GM19193 (cell line): ENCODE data around the gene OR10T2.

Experiments
- POLR2A ChIP-seq: IDR thresholded peaks from 4 replicates; pipeline ENCODE4 v1.6.1; 2011; ENCODE audit not compliant: insufficient read depth, insufficient read length; ENCODE audit errors: extremely low read depth

OR10T2 gene, protein sequence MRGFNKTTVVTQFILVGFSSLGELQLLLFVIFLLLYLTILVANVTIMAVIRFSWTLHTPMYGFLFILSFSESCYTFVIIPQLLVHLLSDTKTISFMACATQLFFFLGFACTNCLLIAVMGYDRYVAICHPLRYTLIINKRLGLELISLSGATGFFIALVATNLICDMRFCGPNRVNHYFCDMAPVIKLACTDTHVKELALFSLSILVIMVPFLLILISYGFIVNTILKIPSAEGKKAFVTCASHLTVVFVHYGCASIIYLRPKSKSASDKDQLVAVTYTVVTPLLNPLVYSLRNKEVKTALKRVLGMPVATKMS

DNA sequence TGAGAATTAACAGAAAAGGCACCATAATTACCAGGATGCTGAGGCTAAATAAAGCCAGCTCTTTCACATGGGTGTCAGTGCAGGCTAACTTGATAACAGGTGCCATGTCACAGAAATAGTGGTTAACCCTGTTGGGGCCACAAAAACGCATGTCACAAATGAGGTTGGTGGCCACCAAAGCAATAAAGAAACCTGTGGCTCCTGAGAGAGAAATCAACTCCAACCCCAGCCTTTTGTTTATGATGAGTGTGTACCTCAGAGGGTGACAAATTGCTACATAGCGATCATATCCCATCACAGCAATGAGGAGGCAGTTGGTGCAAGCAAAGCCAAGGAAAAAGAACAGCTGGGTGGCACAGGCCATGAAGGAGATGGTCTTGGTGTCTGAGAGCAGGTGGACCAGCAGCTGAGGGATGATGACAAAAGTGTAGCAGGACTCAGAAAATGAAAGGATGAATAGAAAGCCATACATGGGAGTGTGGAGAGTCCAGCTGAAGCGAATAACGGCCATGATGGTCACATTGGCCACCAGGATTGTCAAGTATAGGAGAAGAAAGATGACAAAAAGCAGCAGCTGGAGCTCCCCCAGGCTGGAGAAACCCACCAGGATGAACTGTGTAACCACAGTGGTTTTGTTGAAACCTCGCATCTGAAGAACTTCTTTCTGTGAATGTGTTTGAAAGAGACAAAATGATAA, at the start of gene OR10T2:
Gene OR10T2, minus strand, starts transcription at position 649 of the 697 bp plus-strand sequence. Its CDS starts 0 bp downstream, at position 649.
- no peak for TF ChIP-seq POLR2A

DNA sequence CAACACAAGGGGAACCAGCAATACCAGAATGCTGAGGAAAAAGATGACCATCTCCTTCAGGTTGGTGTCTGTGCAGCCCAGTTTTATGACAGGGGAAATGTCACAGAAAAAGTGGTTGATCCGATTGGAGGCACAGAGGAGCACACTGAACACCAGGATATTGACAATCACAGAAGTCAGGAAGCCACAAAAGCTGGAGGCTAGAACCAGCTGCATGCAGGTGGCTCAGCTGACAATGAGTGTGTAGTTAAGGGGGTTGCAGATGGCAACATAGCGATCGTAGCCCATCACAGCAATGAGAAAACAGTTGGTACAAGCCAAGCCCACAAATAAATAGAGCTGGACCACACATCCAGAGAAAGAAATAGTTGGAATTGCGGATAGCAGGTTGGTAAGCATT, 46.1 kb upstream of the OR10T2 start:
- no peak for TF ChIP-seq POLR2A

DNA sequence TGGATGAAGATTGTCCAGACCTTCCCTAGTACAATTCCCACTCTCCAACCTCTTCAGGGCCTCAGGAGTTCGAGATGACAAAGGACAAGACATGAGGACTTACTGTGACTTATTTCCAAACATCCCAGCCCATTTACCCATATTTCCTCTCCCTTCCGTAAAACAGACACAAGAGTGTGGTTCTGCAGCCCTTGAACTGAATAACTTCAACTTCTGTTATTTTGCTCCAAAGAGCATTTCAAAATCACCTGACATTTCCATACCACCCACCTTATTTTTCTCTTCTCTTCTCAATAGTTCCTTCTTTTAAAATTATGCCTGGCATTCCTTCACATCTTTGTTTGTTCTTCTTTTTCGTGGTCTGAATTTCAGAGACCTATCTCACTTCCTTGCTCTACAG, 35.5 kb upstream of the OR10T2 start:
- no peak for TF ChIP-seq POLR2A

DNA sequence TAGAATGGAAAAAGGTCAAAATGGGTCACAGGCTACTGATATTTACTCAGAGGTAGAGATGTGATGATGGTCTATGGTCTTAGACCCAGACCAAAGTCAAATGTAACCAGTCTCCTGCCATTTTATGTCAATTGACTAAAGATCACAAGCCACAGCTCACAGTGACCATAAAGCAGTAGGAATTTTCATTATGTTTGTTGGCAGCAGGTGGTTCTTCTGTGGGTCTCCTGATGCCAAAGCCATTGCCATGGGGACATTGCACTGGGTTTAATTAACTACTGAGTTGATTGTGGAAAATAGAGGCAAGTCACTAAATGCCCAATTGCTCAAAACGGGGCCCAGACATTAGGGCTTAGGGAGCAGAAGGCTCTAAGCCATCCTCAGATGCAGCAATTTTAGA, 26.9 kb upstream of the OR10T2 start, which contains the start of gene OR10K2:
Gene OR10K2, minus strand, starts transcription at position 101 of the 400 bp plus-strand sequence. CDS start 5,371 bp downstream, outside the sequence.
- no peak for TF ChIP-seq POLR2A

DNA sequence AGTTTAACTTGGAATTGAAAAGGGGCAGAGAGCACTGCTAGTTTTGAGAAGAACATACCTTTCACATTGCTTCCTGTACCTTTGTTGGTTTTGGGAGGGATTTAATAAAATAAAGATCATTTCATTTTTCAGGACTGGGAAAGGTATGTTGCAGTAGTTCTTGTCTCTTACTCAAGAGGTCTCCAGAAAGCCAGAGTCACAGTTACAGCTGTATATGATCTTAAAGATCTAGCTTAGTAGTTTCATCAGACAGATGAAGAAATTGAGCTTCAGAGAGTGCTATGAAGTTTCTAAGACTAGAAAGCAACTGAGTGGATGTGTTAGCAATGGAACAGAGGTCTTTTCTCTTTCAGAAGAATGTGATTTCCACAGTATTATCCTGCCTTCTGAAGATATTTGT, 25.8 kb upstream of the OR10T2 start:
- TF ChIP-seq POLR2A = no peak

DNA sequence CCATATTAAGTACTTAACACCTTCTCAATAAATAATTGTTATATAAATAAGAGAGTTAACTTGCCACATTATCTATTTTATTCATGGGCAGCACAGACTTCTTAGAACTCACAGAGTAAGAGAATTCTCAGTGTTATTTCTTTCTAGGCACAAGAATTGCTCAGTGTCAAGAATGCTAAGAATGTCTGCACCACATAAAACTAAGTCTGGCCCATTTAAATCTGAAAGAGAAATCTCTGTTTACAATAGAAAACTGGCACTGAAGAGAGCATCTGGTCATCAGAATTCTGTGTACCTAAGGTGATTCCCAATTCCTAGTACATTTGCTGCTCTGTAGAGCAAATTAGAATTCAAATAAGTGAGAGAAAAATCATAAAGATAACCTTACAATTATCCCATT, 22.9 kb upstream of the OR10T2 start:
- TF ChIP-seq POLR2A = no peak

DNA sequence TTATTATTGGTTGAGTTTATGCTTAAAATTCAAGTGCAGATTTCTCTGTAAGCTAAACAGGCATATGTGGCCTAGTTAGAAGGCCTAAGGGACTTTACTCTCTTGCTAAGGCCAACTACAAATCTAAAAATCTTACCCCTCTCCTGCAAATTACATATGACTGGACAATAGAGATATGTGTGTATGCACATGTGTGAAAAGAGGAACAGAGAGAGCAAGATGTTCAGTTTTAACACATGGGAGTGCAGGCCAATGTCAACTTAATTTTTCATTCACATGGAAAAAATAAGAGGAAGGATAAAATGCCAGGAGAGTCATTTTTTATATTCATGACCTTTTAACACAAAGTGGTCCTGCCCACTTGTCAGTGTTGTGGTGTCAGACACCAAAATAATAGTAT, 18.3 kb upstream of the OR10T2 start:
- TF ChIP-seq POLR2A = no peak

DNA sequence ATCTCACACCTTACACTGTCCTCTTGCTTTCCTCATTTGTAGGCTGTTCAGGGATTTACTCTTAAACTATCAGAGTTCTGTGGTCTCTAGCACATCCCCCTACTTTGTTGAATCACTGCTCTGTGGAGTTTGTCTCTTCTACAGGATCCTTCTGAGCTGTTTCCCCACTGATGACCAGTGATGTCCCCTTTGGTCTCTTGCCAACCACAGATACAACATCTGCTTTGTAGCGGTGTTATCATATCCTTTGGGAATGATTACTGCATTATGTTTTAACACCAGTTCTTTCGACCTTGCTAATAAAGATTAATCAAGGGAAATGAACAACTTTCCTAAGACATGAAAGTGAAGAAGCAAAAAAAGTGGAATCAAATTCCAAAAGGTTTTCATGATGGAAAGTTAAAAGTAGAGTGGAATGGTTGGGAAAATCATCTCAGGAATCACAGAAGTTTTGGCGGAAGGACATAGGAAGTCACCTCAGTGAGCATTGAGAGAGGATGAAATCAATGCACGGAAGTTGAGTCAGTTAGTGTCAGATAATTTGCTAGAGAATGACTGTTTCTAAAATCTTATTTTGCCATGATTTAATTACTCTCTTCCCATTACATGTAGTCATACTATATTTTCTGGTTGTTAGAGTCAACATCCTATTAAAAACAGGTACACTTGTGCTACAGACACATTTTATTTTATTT, 15.5 kb upstream of the OR10T2 start:
- TF ChIP-seq POLR2A = no peak

DNA sequence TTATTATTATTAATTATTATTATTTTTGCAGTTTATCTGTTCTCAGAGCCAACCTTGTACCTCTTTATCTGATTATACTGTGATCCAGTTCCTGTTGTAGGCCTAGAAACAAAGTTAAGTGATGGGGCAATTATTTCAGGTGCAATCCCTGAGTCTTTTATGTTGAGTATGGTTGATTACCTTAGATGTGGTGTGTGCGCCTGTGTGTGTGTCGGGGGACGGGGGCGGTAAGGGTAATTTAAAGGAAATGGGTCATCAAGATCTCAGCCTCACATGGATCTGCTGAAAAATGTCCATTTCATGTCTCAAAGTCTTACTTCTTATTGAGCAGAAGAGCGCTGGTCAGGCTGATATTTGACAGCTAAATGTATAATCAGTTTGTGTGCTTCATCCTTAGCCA, 7.8 kb upstream of the OR10T2 start:
- TF ChIP-seq POLR2A = no peak

DNA sequence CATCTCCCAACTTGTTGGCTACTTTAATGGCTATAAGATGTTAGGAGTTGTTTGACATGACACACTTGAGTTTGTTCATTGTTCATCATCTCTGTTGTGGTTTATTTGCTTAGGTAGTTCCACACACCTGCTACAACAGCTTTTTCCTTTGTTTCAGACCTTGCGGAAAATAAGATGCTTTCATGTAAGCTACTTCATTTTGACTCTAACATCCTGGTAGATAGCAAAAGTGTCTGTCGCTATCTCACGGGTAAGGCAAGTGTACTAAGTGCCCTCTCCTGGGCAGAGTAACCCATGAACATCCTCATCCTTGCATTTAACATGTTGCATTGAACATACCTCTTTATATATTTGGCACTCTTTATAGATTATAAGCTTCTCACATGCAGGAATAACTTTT, 1.6 kb upstream of the OR10T2 start:
- TF ChIP-seq POLR2A = no peak

DNA sequence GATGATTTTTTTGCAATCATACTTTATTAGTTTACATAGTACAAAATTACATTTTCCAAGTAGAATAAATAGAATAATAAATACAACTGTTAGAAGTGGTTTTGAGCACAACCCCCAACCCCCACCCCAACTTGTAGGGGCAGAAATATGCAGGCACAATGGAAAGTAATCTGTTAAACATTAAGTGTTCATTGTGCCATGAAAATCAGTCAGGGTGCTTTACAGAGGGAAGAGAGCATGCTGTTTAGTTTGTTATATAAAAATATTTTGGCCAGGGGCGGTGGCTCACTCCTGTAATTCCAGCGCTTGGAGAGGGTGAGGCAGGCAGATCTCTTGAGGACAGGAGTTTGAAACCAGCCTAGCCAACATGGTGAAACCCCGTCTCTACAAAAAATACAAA, 2.6 kb downstream of the OR10T2 start:
- TF ChIP-seq POLR2A = no peak

DNA sequence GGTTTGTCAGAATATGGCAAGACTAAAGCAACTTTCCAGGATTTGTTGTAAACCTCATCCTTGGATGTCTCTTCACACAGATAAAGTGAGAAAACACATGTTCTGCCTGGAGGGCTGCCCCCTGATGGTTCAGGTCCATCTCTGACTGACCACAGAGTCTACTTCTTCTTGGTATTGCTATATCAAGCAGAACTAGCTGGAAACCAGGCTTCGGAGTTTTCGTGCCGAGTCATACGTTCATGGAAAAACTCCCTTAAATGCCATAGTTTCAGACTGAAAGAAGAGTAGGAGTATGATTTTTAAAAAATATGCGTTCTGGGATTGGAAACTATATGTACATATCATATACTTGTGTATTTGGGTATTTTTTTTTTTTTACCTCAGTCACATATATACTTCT, 5.8 kb downstream of the OR10T2 start:
- TF ChIP-seq POLR2A = no peak

DNA sequence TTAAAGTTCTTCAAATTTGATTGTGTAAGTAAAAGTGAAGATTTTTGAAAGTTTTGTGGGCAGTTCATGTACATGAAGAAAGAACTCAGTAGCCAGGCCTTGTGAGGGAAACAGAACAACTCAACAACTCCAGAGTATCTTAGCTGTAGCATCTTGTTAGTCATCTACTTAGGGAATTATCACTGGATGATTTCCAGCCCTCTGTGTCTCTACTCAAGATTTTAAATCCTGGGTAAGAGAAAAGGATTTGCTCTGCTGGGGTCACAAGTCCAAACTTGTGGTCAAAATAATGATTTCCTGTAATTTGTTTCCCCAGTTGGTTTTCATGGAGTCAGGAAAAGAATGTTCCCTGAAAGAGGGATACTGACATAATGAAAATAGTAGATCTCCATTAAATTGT, 8.2 kb downstream of the OR10T2 start:
- no peak for TF ChIP-seq POLR2A

DNA sequence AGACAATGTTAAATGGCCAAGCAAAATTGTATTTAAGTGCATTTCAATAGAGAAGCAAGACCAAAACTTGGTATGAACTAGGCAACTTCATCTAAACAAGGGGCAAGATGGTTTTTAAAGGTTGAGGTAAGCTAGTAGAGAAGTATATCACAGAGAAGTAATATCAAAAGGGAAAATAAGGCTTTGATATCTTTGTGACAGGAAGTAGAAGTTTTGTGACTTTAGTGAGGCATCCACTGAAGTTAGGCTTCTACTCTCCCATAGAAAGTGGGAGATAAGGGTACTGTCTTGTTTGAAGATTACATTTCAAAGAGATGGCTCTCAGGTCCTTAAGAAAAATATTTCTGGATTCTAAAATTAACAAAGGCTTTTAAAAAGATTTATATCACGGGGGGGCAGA, 8.9 kb downstream of the OR10T2 start:
- no peak for TF ChIP-seq POLR2A

DNA sequence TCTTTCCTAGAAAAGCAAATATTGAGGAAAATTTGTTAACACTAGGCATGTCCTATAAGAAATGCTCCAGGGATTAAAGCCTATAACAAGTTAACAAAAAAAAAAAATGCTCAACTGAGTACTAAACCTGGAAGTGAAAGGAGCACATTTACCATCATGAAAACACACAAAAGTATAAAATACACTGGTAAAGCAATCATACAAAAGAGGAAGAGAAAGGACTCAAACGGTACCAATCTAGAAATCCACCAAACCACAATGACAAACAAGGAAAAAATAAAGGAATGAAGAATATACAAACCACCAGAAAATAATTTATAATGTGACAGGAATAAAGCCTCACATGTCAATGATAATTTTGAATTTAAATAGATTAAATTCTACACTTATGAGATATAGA, 24.4 kb downstream of the OR10T2 start:
- no peak for TF ChIP-seq POLR2A
